Activated CD8-positive, alpha-beta T cell treated with anti-CD3 and anti-CD28 coated beads for 36 hours (primary cell): Measurements from ENCODE around the gene MRPL41. TPM values are rescaled to one million over a fixed set of nuclear protein-coding genes. Genes with fewer than 3 reads are reported as not detected.
A peak's percentile ranks its signal among the peaks of the same experiment; 100 is the strongest.

Source experiments
- ATAC-seq: fragments of 200-7000 bp; cut with Tn5 transposase; one replicate; pipeline ENCODE4 v1.10.0; 2021; ENCODE audit warnings: mild to moderate bottlenecking, moderate library complexity
- CTCF ChIA-PET: fragments of 350-600 bp; sonication (Branson Sonifier 250); formaldehyde crosslinking; loops from one replicate; lab custom pipeline; 2021; ENCODE audit warnings: antibody characterized with exemption; lab: Charles Lee
- POLR2A ChIA-PET: fragments of 350-600 bp; sonication (Branson Sonifier 250); formaldehyde crosslinking; loops from one replicate; lab custom pipeline; 2021; ENCODE audit warnings: antibody characterized with exemption; lab: Charles Lee
- DNase-seq: peaks from one replicate; pipeline ENCODE4 v3.0.0-alpha.2; 2020
- H3K27ac Mint-ChIP-seq: one replicate; pipeline ENCODE4 v1.8.0; 2021; ENCODE audit warnings: mild to moderate bottlenecking, mixed read lengths
- H3K27me3 Mint-ChIP-seq: one replicate; pipeline ENCODE4 v1.8.0; 2021; ENCODE audit warnings: mixed read lengths
- H3K36me3 Mint-ChIP-seq: one replicate; pipeline ENCODE4 v1.8.0; 2021; ENCODE audit warnings: low read depth, mixed read lengths
- H3K4me1 Mint-ChIP-seq: one replicate; pipeline ENCODE4 v1.8.0; 2021; ENCODE audit warnings: low read depth, mixed read lengths
- H3K4me3 Mint-ChIP-seq: one replicate; pipeline ENCODE4 v1.8.0; 2021; ENCODE audit warnings: mild to moderate bottlenecking, moderate library complexity, mixed read lengths
- H3K9me3 Mint-ChIP-seq: one replicate; pipeline ENCODE4 v1.8.0; 2021; ENCODE audit warnings: mixed read lengths
- CTCF ChIP-seq: fragments of 200-600 bp; IDR thresholded peaks from one replicate; pipeline ENCODE4 v1.8.0; 2022; ENCODE audit warnings: antibody characterized with exemption, mild to moderate bottlenecking
- intact Hi-C: fragments of 100-400 bp; cut with micrococcal nuclease; formaldehyde crosslinking; loops from one replicate; pipeline ENCODE4 v1.10.0; 2022
- total RNA-seq, 2 experiments: library from RNA; stranded (reverse); gene quantifications; one replicate each; pipeline ENCODE4 v1.2.3, GENCODE V29; 2021

Gene MRPL41
- total RNA-seq, 2 experiments from 2014 or later: 42.8 to 43.9 TPM

DNA sequence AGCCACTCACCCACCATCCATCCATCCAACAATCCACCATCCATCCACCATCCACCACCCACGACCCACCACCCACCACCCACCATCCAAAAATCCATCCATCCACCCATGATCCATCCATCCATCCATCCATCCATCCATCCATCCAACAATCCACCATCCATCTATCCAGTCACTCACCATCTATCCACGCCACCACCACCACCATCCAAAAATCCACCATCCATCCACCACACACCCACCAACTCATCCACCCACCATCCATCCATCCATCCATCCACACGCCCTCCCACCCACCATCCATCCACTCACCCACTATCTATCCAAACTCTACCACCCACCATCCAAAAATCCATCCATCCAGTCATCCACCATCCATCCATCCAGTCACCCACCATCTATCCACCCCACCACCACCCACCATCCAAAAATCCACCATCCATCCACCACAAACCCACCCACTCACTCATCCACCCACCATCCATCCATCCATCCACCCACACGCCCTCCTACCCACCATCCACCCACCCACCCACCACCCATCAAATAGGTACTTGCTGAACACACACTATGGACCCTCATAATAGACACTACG, 18.0 kb downstream of the MRPL41 start:
- Mint-ChIP-seq H3K27me3 (no peaks in the 10 kb centered on the region), H3K4me3 (no peak overlapping the region), H3K4me1 (peaks cover 9% of the 10 kb centered on the region), H3K36me3 (peaks cover 23% of the 10 kb centered on the region), H3K9me3 (no peaks in the 10 kb centered on the region), H3K27ac (no peak overlapping the region)
- POLR2A ChIA-PET: no interaction called here
- intact Hi-C loops: no loop called here
- CTCF ChIA-PET: no interaction called here
- no peak for TF ChIP-seq CTCF
- ATAC-seq (no peak), DNase-seq (no peak)

GRCh38 chr9:137570566-137570965, 18.9 kb downstream of the MRPL41 start:
- ATAC-seq: no peak
- TF ChIP-seq CTCF: no peak
- no peaks in the 10 kb centered on the region for H3K27me3 Mint-ChIP-seq
- peaks cover 31% of the 10 kb centered on the region for H3K36me3 Mint-ChIP-seq
- H3K4me3 Mint-ChIP-seq: no peak overlapping the region
- H3K9me3 Mint-ChIP-seq: no peaks in the 10 kb centered on the region
- intact Hi-C loops: no loop called here
- CTCF ChIA-PET: interaction anchor here (1.0 kb wide), 1 partner anchor 9 kb away, joined by 3 read pairs; no protein-coding TSS in a partner anchor
- no peak overlapping the region for H3K27ac Mint-ChIP-seq
- DNase-seq: no peak
- H3K4me1 Mint-ChIP-seq: peaks cover 17% of the 10 kb centered on the region
- POLR2A ChIA-PET: interaction anchor here (0.6 kb wide), 1 partner anchor 451 kb away, joined by 3 read pairs; no protein-coding TSS in a partner anchor

DNA sequence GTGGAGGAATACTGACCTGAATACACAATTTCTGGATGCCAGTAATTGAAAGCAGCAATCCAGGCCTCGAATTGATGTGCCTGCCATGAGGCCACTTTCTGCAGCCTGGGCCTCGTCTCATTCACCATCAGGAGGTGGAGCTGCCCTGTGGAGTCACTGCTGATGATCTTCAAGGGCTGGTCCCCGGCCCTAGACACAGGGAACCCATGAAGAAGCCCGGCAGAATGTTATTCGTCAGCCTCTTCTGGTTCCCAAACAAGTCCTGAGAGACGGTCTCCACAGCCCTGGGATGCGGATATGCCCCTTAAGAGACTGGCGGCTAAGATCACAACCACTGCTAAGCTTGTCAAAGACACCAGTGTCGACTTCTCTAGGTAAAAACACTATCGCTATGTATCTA, 22.5 kb downstream of the MRPL41 start:
- ATAC-seq (no peak), DNase-seq (no peak)
- intact Hi-C loops: no loop called here
- CTCF ChIA-PET: no interaction called here
- Mint-ChIP-seq H3K36me3 (peaks cover 44% of the 10 kb centered on the region), H3K9me3 (no peaks in the 10 kb centered on the region), H3K4me3 (no peak overlapping the region), H3K27ac (no peak overlapping the region), H3K4me1 (peaks cover 37% of the 10 kb centered on the region), H3K27me3 (no peaks in the 10 kb centered on the region)
- POLR2A ChIA-PET: interaction anchor here (0.5 to 1.9 kb wide), 3 partner anchors 13 to 827 kb away, joined by 3 to 5 read pairs (median 4); no protein-coding TSS in a partner anchor
- no peak for TF ChIP-seq CTCF

- POLR2A ChIA-PET: interaction anchor here (1.9 kb wide), 1 partner anchor 12 kb away, joined by 4 read pairs; no protein-coding TSS in a partner anchor
- Mint-ChIP-seq H3K9me3 (no peaks in the 10 kb centered on the region), H3K27ac (peak overlapping the region; percentile 64), H3K4me1 (peaks cover 40% of the 10 kb centered on the region), H3K36me3 (peaks cover 41% of the 10 kb centered on the region), H3K4me3 (no peak overlapping the region), H3K27me3 (no peaks in the 10 kb centered on the region)
- CTCF ChIA-PET: no interaction called here
- no peak for ATAC-seq
- intact Hi-C loops: no loop called here
- peak; percentile 23 for DNase-seq
- no peak for TF ChIP-seq CTCF
Observed at GRCh38 chr9:137575364-137575715, 23.7 kb downstream of the MRPL41 start.

DNA sequence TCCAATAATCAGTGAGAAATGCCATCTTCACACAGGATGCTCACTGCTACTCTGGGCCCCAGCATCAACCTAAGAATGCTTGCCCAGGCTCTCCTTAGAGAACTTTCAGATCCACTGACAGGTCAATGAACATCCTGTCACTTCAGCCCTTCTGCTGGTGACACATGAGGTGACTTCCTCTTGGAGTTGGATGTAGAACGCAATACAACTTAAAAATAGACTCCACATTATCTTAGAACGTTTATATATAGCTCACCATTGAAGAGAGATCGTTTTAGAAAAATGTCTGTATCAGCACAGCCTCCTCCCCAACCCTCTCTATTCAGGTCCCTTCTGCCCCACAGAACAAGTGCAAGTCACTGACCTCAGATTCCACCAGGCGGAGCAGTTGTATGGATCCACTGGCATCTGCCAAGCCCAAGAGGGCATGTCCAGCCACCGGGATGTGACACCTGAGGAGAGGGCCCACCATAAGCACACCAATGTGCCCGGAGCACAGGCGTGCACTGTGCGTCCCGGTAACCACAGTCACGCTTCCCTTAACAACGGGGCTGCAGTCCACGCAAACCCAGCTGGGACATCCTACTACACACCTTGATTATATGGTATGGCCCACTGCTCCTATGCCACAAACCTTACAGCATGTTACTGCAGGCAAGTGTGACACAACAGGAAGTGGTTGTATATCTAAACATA, 24.2 kb downstream of the MRPL41 start:
- DNase-seq: no peak
- TF ChIP-seq CTCF: no peak
- Mint-ChIP-seq H3K4me3 (peak overlapping the region; percentile 31), H3K27ac (peak overlapping the region; percentile 64), H3K27me3 (no peaks in the 10 kb centered on the region), H3K36me3 (peaks cover 36% of the 10 kb centered on the region), H3K4me1 (peaks cover 35% of the 10 kb centered on the region), H3K9me3 (no peaks in the 10 kb centered on the region)
- intact Hi-C loops: no loop called here
- ChIA-PET POLR2A (interaction anchor here (1.3 to 1.9 kb wide), 2 partner anchors 11 to 45 kb away, joined by 4 read pairs; no protein-coding TSS in a partner anchor), CTCF (interaction anchor here (1.3 kb wide), 1 partner anchor 30 kb away, joined by 3 read pairs; no protein-coding TSS in a partner anchor)
- no peak for ATAC-seq
